GM19438 (cell line): Measurements from ENCODE around the gene TAF1.
"Not testable (repeated sequence)": the region's sequence is repeated elsewhere in the genome, so short reads cannot be mapped to it uniquely, and the experiment has no call there.

Experiments used
- ATAC-seq: cut with Tn5 transposase; IDR thresholded peaks from one replicate; pipeline ENCODE4 v1.9.1; 2021; ENCODE audit warnings: low read depth; ENCODE audit not compliant: unreplicated experiment

Gene TAF1

GRCh38 chrX:71416260-71416659 lies 50.1 kb downstream of the TAF1 start:
- not testable (repeated sequence) for ATAC-seq

GRCh38 chrX:71420686-71421085 lies 54.5 kb downstream of the TAF1 start:
- no peak for ATAC-seq

- no peak for ATAC-seq
Measured at GRCh38 chrX:71432733-71433132, 66.6 kb downstream of the TAF1 start.

GRCh38 chrX:71438750-71439149 lies 72.6 kb downstream of the TAF1 start:
- no peak for ATAC-seq

- no peak for ATAC-seq
Measured at GRCh38 chrX:71439420-71439819, 73.3 kb downstream of the TAF1 start.

- no peak for ATAC-seq
Measured at GRCh38 chrX:71439896-71440295, 73.7 kb downstream of the TAF1 start.

GRCh38 chrX:71440401-71440800 lies 74.2 kb downstream of the TAF1 start:
- ATAC-seq, result no peak

GRCh38 chrX:71441809-71442208 lies 75.7 kb downstream of the TAF1 start:
- ATAC-seq, result not testable (repeated sequence)

GRCh38 chrX:71450433-71451106 lies 84.4 kb downstream of the TAF1 start:
- no peak for ATAC-seq

GRCh38 chrX:71451518-71451917 lies 85.4 kb downstream of the TAF1 start:
- not testable (repeated sequence) for ATAC-seq

- no peak for ATAC-seq
Measured at GRCh38 chrX:71453056-71453455, 86.9 kb downstream of the TAF1 start.

GRCh38 chrX:71454222-71454621 lies 88.1 kb downstream of the TAF1 start:
- no peak for ATAC-seq

GRCh38 chrX:71458866-71459265 lies 92.7 kb downstream of the TAF1 start:
- no peak for ATAC-seq

GRCh38 chrX:71464968-71465367 lies 98.8 kb downstream of the TAF1 start:
- ATAC-seq, result no peak

GRCh38 chrX:71466979-71467523 lies 100.9 kb downstream of the TAF1 start:
- no peak for ATAC-seq

GRCh38 chrX:71475785-71476540 lies 109.8 kb downstream of the TAF1 start:
- no peak for ATAC-seq

GRCh38 chrX:71482228-71482958 lies 116.2 kb downstream of the TAF1 start:
- no peak for ATAC-seq

GRCh38 chrX:71487814-71488213 lies 121.7 kb downstream of the TAF1 start:
- no peak for ATAC-seq

- no peak for ATAC-seq
Measured at GRCh38 chrX:71489540-71489939, 123.4 kb downstream of the TAF1 start.

GRCh38 chrX:71492231-71493065 lies 126.3 kb downstream of the TAF1 start:
- ATAC-seq, result peak; percentile 54
